Retinal pigment epithelial cell (primary cell): ENCODE data around the gene SLC9A9.

ENCODE experiments used
- DNase-seq: peaks from one replicate; pipeline ENCODE4 v3.0.0-alpha.2; 2010; ENCODE audit warnings: low read depth
- H3K4me3 ChIP-seq: 2 replicates; pipeline ENCODE4 v1.5.1; 2011; ENCODE audit warnings: mild to moderate bottlenecking, low read length, control low read depth, moderate library complexity
- CTCF ChIP-seq: conservative IDR thresholded peaks from 2 replicates; pipeline ENCODE4 v1.5.1; 2011; ENCODE audit warnings: low read depth, low read length, control low read depth, inconsistent platforms

SLC9A9 gene

GRCh38 chr3:143848704-143849103, 436 bp upstream of the SLC9A9 start:
- H3K4me3 ChIP-seq: no peak overlapping the region
- no peak for DNase-seq
- no peak for TF ChIP-seq CTCF

- H3K4me3 ChIP-seq: no peak overlapping the region
- no peak for DNase-seq
- no peak for TF ChIP-seq CTCF
Observed at GRCh38 chr3:143843587-143843986, 4.7 kb downstream of the SLC9A9 start.

GRCh38 chr3:143840636-143841035, 7.6 kb downstream of the SLC9A9 start:
- no peak overlapping the region for H3K4me3 ChIP-seq
- no peak for TF ChIP-seq CTCF
- DNase-seq: no peak

- DNase-seq: no peak
- no peak overlapping the region for H3K4me3 ChIP-seq
- TF ChIP-seq CTCF: no peak
Observed at GRCh38 chr3:143839980-143840379, 8.3 kb downstream of the SLC9A9 start.

- no peak overlapping the region for H3K4me3 ChIP-seq
- DNase-seq: no peak
- no peak for TF ChIP-seq CTCF
Observed at GRCh38 chr3:143837076-143837475, 11.2 kb downstream of the SLC9A9 start.

- TF ChIP-seq CTCF: no peak
- no peak for DNase-seq
- no peak overlapping the region for H3K4me3 ChIP-seq
Observed at GRCh38 chr3:143835312-143835711, 13.0 kb downstream of the SLC9A9 start.

- no peak for TF ChIP-seq CTCF
- DNase-seq: peak; percentile 30
- no peak overlapping the region for H3K4me3 ChIP-seq
Observed at GRCh38 chr3:143832433-143832832, 15.8 kb downstream of the SLC9A9 start.
